Astrocyte of the cerebellum (primary cell): Measurements from ENCODE around the gene NAXE.

Source experiments
- DNase-seq: peaks from one replicate; pipeline ENCODE4 v3.0.0-alpha.2; 2011; ENCODE audit warnings: low read depth
- H3K4me3 ChIP-seq: 2 replicates; pipeline ENCODE4 v1.5.1; 2011; ENCODE audit warnings: mild to moderate bottlenecking, low read depth, low read length, moderate library complexity
- in situ Hi-C: cut with HindIII; loops from 2 replicates; pipeline ENCODE4 v1.10.0; 2017; ENCODE audit warnings: low sequenced_read_pairs
- TF ChIP-seq, protein P1 (sequence below): IDR thresholded peaks from 2 replicates; pipeline ENCODE4 v1.5.1; 2012; ENCODE audit warnings: low read length, low read depth, moderate library complexity, mild to moderate bottlenecking; ENCODE audit errors: missing control alignments

Gene NAXE

GRCh38 chr1:156591432-156592157 is at the start of gene NAXE:
Gene NAXE, plus strand, starts transcription at chr1:156591776. Its CDS starts 29 bp downstream, at chr1:156591805.
- in situ Hi-C loops: no loop called here
- TF ChIP-seq, protein P1, sequence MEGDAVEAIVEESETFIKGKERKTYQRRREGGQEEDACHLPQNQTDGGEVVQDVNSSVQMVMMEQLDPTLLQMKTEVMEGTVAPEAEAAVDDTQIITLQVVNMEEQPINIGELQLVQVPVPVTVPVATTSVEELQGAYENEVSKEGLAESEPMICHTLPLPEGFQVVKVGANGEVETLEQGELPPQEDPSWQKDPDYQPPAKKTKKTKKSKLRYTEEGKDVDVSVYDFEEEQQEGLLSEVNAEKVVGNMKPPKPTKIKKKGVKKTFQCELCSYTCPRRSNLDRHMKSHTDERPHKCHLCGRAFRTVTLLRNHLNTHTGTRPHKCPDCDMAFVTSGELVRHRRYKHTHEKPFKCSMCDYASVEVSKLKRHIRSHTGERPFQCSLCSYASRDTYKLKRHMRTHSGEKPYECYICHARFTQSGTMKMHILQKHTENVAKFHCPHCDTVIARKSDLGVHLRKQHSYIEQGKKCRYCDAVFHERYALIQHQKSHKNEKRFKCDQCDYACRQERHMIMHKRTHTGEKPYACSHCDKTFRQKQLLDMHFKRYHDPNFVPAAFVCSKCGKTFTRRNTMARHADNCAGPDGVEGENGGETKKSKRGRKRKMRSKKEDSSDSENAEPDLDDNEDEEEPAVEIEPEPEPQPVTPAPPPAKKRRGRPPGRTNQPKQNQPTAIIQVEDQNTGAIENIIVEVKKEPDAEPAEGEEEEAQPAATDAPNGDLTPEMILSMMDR: no peak
- DNase-seq: no peak
- H3K4me3 ChIP-seq: peak within 1 kb of the TSS; percentile 74

DNA sequence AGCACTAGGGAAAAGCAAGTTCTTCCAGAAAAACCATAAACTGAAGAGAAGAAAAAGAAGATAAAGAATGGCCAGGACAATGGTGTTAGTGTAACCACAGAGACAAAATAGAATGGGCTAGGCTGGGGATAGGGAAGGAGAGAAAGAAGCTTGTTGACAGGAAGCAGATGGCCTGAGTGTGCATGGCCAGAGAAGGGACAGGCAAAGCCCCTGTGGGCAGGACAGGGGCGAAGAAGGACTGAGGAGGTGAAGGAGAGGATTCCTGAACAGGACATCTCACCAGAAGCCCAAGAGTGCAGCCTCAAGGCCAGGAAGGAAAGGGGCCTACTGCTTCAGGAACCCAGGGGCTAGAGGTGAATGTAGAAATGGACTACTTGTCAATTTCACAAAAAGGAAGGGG is 48.5 kb upstream of the NAXE start:
- no peak for DNase-seq
- in situ Hi-C loops: no loop called here
- TF ChIP-seq, protein P1: no peak
- no peak overlapping the region for H3K4me3 ChIP-seq

DNA sequence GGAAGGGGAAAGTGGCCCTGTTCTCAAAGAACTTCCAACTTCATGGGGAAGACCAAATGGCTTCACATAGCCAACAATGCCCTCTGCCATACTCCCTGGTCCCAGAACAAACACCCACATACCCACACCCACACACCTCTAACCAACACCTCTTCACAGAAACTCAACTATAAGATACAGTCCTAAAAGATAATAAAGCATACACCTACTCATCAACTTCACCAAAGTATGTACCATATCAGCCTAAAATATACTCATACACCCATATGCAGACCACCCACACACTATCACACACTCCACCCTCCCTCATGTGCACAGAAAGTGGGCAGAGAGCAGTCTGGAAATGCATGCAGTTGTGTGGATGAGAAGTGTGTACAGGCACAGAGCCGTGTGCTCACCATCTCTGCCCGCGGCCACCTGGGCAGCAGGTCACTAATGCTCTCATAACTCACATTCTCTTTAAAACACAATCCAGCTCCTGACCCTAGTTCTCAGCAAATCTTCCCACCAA is 46.9 kb upstream of the NAXE start:
- in situ Hi-C loops: no loop called here
- H3K4me3 ChIP-seq: no peak overlapping the region
- TF ChIP-seq, protein P1: no peak
- no peak for DNase-seq

GRCh38 chr1:156546267-156546666 is 45.3 kb upstream of the NAXE start:
- no peak for DNase-seq
- in situ Hi-C loops: no loop called here
- H3K4me3 ChIP-seq: no peak overlapping the region
- TF ChIP-seq, protein P1: no peak

DNA sequence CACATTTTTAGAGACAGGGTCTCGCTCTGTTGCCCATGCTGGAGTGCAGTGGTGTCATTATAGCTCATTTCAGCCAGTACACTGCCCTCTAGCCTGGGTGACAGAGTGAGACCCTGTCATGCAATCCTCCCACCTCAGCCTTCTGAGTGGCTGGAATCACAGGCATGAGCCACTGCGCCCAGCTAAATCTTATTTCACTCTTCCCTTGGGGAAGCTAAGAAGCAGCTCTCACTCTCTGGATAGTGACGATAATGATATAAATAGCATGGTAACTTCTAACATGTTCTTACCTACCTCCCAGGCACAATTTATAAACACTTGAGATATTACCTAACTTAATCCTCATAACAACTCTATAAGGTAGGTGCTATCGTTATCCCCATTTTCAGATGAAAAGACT is 44.1 kb upstream of the NAXE start:
- no peak for DNase-seq
- no peak overlapping the region for H3K4me3 ChIP-seq
- TF ChIP-seq, protein P1: no peak
- in situ Hi-C loops: no loop called here

DNA sequence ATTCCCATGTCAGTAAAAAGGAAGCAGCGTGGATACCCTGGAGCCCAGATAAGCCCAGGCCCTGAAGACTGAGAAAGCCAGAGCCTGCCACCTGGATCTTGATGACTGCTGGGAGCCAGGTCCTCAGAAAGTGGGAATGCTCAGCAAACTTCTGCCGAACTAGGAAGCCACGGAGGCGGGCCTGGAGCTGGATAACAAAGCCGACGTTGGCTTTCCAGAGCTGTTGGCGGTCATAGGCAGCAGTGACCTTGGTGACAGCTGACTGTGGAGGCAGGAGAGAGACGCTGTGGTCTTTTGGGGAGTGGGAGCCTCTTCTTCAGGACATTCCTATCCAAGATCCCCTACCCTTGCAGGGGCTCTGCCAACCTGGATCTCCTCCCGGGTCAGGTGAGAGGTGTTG is 43.6 kb upstream of the NAXE start:
- in situ Hi-C loops: no loop called here
- TF ChIP-seq, protein P1: no peak
- H3K4me3 ChIP-seq: no peak overlapping the region
- DNase-seq: no peak
